ENCODE results near the gene ADAMTS6.

DNA sequence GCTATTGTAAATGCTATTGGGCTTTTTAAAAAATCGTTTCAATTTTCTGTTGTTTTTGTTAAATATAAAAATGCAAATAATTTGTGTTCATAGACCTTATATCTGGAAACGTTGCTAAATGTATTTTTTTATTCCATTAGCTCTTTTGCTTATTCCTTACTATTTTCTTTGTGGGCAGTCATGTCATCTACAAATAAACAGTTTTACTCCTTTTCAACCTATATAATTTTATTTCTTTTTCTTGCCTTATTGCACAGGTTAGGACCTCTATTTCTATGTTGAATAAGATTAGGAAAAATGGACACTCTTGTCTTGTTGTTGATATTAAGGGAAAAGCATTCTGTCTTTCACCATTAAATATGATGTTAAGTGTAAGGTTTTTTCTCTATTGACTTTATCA, 364.2 kb downstream of the ADAMTS6 start:
- TF ChIP-seq, protein P1, sequence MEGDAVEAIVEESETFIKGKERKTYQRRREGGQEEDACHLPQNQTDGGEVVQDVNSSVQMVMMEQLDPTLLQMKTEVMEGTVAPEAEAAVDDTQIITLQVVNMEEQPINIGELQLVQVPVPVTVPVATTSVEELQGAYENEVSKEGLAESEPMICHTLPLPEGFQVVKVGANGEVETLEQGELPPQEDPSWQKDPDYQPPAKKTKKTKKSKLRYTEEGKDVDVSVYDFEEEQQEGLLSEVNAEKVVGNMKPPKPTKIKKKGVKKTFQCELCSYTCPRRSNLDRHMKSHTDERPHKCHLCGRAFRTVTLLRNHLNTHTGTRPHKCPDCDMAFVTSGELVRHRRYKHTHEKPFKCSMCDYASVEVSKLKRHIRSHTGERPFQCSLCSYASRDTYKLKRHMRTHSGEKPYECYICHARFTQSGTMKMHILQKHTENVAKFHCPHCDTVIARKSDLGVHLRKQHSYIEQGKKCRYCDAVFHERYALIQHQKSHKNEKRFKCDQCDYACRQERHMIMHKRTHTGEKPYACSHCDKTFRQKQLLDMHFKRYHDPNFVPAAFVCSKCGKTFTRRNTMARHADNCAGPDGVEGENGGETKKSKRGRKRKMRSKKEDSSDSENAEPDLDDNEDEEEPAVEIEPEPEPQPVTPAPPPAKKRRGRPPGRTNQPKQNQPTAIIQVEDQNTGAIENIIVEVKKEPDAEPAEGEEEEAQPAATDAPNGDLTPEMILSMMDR (IDR thresholded peaks at IDR 0.05) = no peak
- TF ChIP-seq POLR2A (IDR thresholded peaks at IDR 0.05) = no peak

Measured in heart left ventricle (tissue), 13 donors.